HG02642 (cell line): ENCODE results near the gene ZNF664.

ENCODE experiments used
- ATAC-seq: cut with Tn5 transposase; IDR thresholded peaks from one replicate; pipeline ENCODE4 v1.9.1; 2021; ENCODE audit warnings: mild to moderate bottlenecking; ENCODE audit not compliant: unreplicated experiment, poor library complexity

ZNF664 gene

GRCh38 chr12:124006085-124006845 lies 33.2 kb downstream of the ZNF664 start:
- ATAC-seq: peak; percentile 51

GRCh38 chr12:124006846-124007713 lies 34.1 kb downstream of the ZNF664 start:
- no peak for ATAC-seq

GRCh38 chr12:124007826-124008570 lies 35.0 kb downstream of the ZNF664 start:
- ATAC-seq: no peak

- ATAC-seq: no peak
Measured at GRCh38 chr12:124008595-124008994, 35.6 kb downstream of the ZNF664 start.

GRCh38 chr12:124009781-124010180 lies 36.8 kb downstream of the ZNF664 start:
- ATAC-seq: no peak

- ATAC-seq: no peak
Measured at GRCh38 chr12:124010687-124011086, 37.7 kb downstream of the ZNF664 start.

GRCh38 chr12:124011435-124012115 lies 38.6 kb downstream of the ZNF664 start:
- ATAC-seq: no peak

GRCh38 chr12:124013073-124013472 lies 40.1 kb downstream of the ZNF664 start:
- no peak for ATAC-seq

- ATAC-seq: no peak
Measured at GRCh38 chr12:124015494-124016461, 42.8 kb downstream of the ZNF664 start.

GRCh38 chr12:124017064-124017463 lies 44.0 kb downstream of the ZNF664 start:
- no peak for ATAC-seq

GRCh38 chr12:124018539-124018938 lies 45.5 kb downstream of the ZNF664 start:
- ATAC-seq: no peak

GRCh38 chr12:124019115-124019514 lies 46.1 kb downstream of the ZNF664 start:
- ATAC-seq: no peak

GRCh38 chr12:124020514-124020949 lies 47.5 kb downstream of the ZNF664 start:
- ATAC-seq: no peak

- ATAC-seq: no peak
Measured at GRCh38 chr12:124021007-124021406, 48.0 kb downstream of the ZNF664 start.

GRCh38 chr12:124022161-124022560 lies 49.1 kb downstream of the ZNF664 start:
- no peak for ATAC-seq

- ATAC-seq: no peak
Measured at GRCh38 chr12:124024263-124024678, 51.3 kb downstream of the ZNF664 start.

GRCh38 chr12:124024776-124025175 lies 51.8 kb downstream of the ZNF664 start:
- ATAC-seq: no peak

GRCh38 chr12:124025661-124026060 lies 52.6 kb downstream of the ZNF664 start:
- ATAC-seq: no peak
